GM12878 (cell line): ENCODE data around the gene MLLT3. TPM values are rescaled to one million over a fixed set of nuclear protein-coding genes. Genes with fewer than 3 reads are reported as not detected.

Source experiments
- ATAC-seq: fragments of 200-7000 bp; cut with Tn5 transposase; 3 replicates; pipeline ENCODE4 v1.9.1; 2020; ENCODE audit warnings: mild to moderate bottlenecking, moderate library complexity
- BruUV-seq: library from RNA; stranded (reverse); fragments of 400-500 nt; replicated peaks from 2 replicates; lab custom pipeline; 2021; lab: Mats Ljungman, UMichigan
- CTCF ChIA-PET: fragments of 300-600 bp; sonication (Branson Sonifier 250); formaldehyde crosslinking; extraction: SDS; loops from one replicate; lab custom pipeline; 2021; ENCODE audit warnings: inconsistent platforms; lab: Yijun Ruan, JAX
- POLR2A ChIA-PET: fragments of 350-600 bp; formaldehyde crosslinking; extraction: SDS; loops from one replicate; lab custom pipeline; 2021; ENCODE audit warnings: inconsistent platforms; lab: Charles Lee
- RAD21 ChIA-PET: fragments of 300-600 bp; sonication (Branson Sonifier 250); formaldehyde crosslinking; loops from one replicate; lab custom pipeline; 2023; ENCODE audit warnings: antibody characterized with exemption; ENCODE audit not compliant: unreplicated experiment; lab: Charles Lee
- SMC1A ChIA-PET: fragments of 300-600 bp; sonication (Branson Sonifier 250); formaldehyde crosslinking; loops from one replicate; lab custom pipeline; 2023; ENCODE audit not compliant: unreplicated experiment, uncharacterized antibody; lab: Charles Lee
- DNase-seq: peaks from one replicate; pipeline ENCODE4 v3.0.0-alpha.2; 2011; ENCODE audit warnings: low read depth, low spot score
- FAIRE-seq: peaks from 3 replicates; lab custom pipeline; 2011; peaks lifted over from hg19 to GRCh38; lab: Jason Lieb, UNC
- H2AFZ ChIP-seq: 2 replicates; pipeline ENCODE4 v1.6.0; 2011; ENCODE audit warnings: low read depth, low read length, control low read depth; ENCODE audit not compliant: control insufficient read depth
- H3K27ac ChIP-seq: 2 replicates; pipeline ENCODE4 v1.5.1; 2011; ENCODE audit warnings: control low read depth; ENCODE audit not compliant: control insufficient read depth, insufficient read depth
- H3K27me3 ChIP-seq, 2 experiments: replicated peaks in 1 of 2; 2 replicates each; pipeline versions ENCODE4 v1.6.0 to v1.6.1; 2011; ENCODE audit warnings: low read length in 1 of 2; ENCODE audit not compliant: control insufficient read depth in 2 of 2, insufficient read depth in 2 of 2
- H3K36me3 ChIP-seq, 2 experiments: 2 replicates each; pipeline ENCODE4 v1.5.1; 2011; ENCODE audit warnings: low read length in 1 of 2; ENCODE audit not compliant: control insufficient read depth in 2 of 2, insufficient read depth in 2 of 2
- H3K4me1 ChIP-seq: 2 replicates; pipeline ENCODE4 v1.6.1; 2011; ENCODE audit warnings: mild to moderate bottlenecking, low read length, moderate library complexity, mixed read lengths; ENCODE audit not compliant: control insufficient read depth, insufficient read depth
- H3K4me2 ChIP-seq: 2 replicates; pipeline ENCODE4 v1.6.0; 2011; ENCODE audit warnings: control low read depth; ENCODE audit not compliant: control insufficient read depth, insufficient read depth
- H3K4me3 ChIP-seq: fragments of 200-600 bp; sonication (generic); 2 replicates; pipeline ENCODE4 v1.5.1; 2016
- H3K79me2 ChIP-seq: 2 replicates; pipeline ENCODE4 v1.6.0; 2011; ENCODE audit warnings: low read length; ENCODE audit not compliant: control insufficient read depth, insufficient read depth
- H3K9ac ChIP-seq: 2 replicates; pipeline ENCODE4 v1.8.0; 2011; ENCODE audit warnings: low read length, control low read depth, mixed read lengths; ENCODE audit not compliant: control insufficient read depth, insufficient read depth
- H3K9me3 ChIP-seq: replicated peaks from 3 replicates; pipeline ENCODE4 v1.5.1; 2011; ENCODE audit warnings: mild to moderate bottlenecking, low read length; ENCODE audit not compliant: control insufficient read depth, insufficient read depth
- H4K20me1 ChIP-seq: 2 replicates; pipeline ENCODE4 v1.6.0; 2011; ENCODE audit not compliant: control insufficient read depth, insufficient read depth
- CBFB ChIP-seq: IDR thresholded peaks from 2 replicates; pipeline ENCODE4 v1.6.1; 2016; ENCODE audit warnings: antibody characterized with exemption, low read depth
- CBX5 ChIP-seq: sonication (generic); IDR thresholded peaks from 2 replicates; pipeline ENCODE4 v1.6.1; 2016; ENCODE audit warnings: low read depth, moderate library complexity, mild to moderate bottlenecking, inconsistent platforms
- CHD4 ChIP-seq: fragments of 200-600 bp; sonication (generic); IDR thresholded peaks from 2 replicates; pipeline ENCODE4 v1.6.1; 2016; ENCODE audit warnings: mild to moderate bottlenecking
- NR2C2 ChIP-seq: IDR thresholded peaks from 2 replicates; pipeline ENCODE4 v1.6.1; 2011; ENCODE audit warnings: borderline replicate concordance, low read depth; ENCODE audit not compliant: control insufficient read depth, insufficient read length
- SIX5 ChIP-seq: IDR thresholded peaks from 2 replicates; pipeline ENCODE4 v1.6.1; 2011; ENCODE audit warnings: mild to moderate bottlenecking, low read depth, low read length, moderate library complexity; ENCODE audit not compliant: severe bottlenecking
- SREBF2 ChIP-seq: IDR thresholded peaks from 2 replicates; pipeline ENCODE4 v1.6.1; 2012; ENCODE audit warnings: mild to moderate bottlenecking, low read length
- TARDBP ChIP-seq: IDR thresholded peaks from 2 replicates; pipeline ENCODE4 v1.6.1; 2016; ENCODE audit warnings: borderline replicate concordance
- WRNIP1 ChIP-seq: IDR thresholded peaks from 2 replicates; pipeline ENCODE4 v1.6.1; 2011; ENCODE audit warnings: low read depth, low read length, improper control_type of control experiment, borderline replicate concordance
- ZNF274 ChIP-seq: IDR thresholded peaks from one replicate; pipeline ENCODE4 v1.8.0; 2011; ENCODE audit not compliant: insufficient read length, insufficient read depth
- WGBS: methylation state at CpG from one replicate; pipeline ENCODE4 v1.1.6; 2016; ENCODE audit warnings: low lambda C conversion rate; ENCODE audit not compliant: insufficient replicate concordance, insufficient coverage; ENCODE audit errors: missing lambda C conversion rate; 5-methylcytosine and 5-hydroxymethylcytosine counted together
- in situ Hi-C: fragments of 300-500 bp; cut with MboI; formaldehyde crosslinking; loops from 9 replicates; pipeline ENCODE4 v1.14.3; 2018; ENCODE audit warnings: mixed read lengths
- intact Hi-C: fragments of 100-400 bp; cut with micrococcal nuclease; formaldehyde crosslinking; loops from one replicate; pipeline ENCODE4 v1.14.2; 2022; ENCODE audit not compliant: unreplicated experiment
- polyA plus RNA-seq, 11 experiments: library from polyadenylated mRNA; depleted of rRNA in 4 of 11; unstranded in 6 of 11; stranded (reverse) in 5 of 11; fragments of >200 nt; fragmentation: Nextera tagmentation in 4 of 11; fragmentation: Illumina TruSeq in 1 of 11; extraction: Ambion mirVana in 4 of 11; extraction: Trizol in 1 of 11; gene quantifications; 1 replicate in 1 of 11; 2 replicates in 10 of 11; pipeline versions ENCODE4 v1.2.1 to v1.2.3, GENCODE V29; 2011 to 2016; ENCODE audit warnings: inconsistent platforms in 2 of 11, missing spikeins in 2 of 11, low read depth in 1 of 11
- total RNA-seq, 4 experiments: library from RNA; depleted of rRNA in 3 of 4; stranded (reverse); fragments of >200 nt in 3 of 4; fragmentation: Illumina TruSeq in 1 of 4; extraction: Trizol in 1 of 4; gene quantifications; 2 replicates each; pipeline versions ENCODE4 v1.2.1 to v1.2.3, GENCODE V29; 2013 to 2021
- TF ChIP-seq, protein P1 (sequence below): IDR thresholded peaks from 2 replicates; pipeline ENCODE4 v1.6.1; 2011; ENCODE audit warnings: low read depth, low read length, improper control_type of control experiment, borderline replicate concordance
- TF ChIP-seq, protein P2 (sequence below): fragments of 450-650 bp; formaldehyde crosslinking; IDR thresholded peaks from 2 replicates; pipeline ENCODE4 v1.4.0; 2020; ENCODE audit warnings: mild to moderate bottlenecking, moderate library complexity
- TF ChIP-seq, protein P3 (sequence below): IDR thresholded peaks from 2 replicates; pipeline ENCODE4 v1.6.1; 2011; ENCODE audit warnings: borderline replicate concordance, low read depth, mild to moderate bottlenecking, moderate library complexity, low read length; ENCODE audit not compliant: insufficient read depth, poor library complexity, severe bottlenecking

Gene MLLT3
- total and polyA plus RNA-seq, 10 of the 15 experiments (the other 5 are each of a cell fraction or from before 2014, with no cell fraction given), result 17.7 to 72.3 (median 35.6) TPM

DNA sequence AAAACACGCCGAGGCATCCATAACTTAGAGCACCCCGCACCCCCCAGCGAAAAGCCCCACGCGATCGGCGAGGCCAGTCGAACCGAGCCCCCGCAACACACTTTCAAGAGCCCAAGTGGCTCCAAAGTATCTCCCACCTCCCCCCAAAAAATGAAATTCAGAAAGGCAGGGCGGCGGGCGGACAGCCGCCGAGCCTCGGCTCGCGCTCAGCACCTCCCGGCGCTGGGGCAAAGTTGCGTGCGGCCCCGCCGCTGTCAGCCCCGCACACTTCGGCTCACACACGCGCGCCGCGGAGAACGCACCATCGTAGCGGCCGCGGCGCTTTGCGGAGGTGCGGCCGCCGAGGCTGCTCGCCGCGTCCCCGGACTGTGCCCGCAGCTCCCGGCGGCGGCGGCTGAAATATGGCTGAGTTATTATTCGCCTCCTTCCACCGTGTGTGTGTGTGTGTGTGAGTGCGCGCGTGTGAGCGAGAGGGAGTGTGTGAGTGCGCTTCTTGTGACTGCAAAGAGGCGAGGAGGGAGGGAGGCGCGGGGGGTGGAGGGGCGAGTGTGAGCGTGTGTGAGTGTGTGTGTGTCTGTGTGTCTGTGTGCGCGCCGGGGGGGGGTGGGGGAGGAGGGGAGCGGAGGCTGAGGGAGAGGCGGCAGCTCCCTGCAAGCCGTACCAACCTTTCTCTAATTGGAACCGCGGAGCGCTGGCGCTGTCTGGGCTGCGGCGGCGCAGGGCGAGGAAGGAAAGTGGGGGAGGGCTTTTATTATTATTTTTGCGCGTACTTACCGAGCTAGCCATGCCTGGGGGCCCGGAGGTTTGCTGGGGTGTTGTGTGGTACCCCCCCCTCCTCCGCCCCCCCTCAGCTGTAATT lies 599 bp downstream of the MLLT3 start (continued):
- TF ChIP-seq NR2C2, result no peak
- no peak for TF ChIP-seq WRNIP1
- TF ChIP-seq, protein P1, sequence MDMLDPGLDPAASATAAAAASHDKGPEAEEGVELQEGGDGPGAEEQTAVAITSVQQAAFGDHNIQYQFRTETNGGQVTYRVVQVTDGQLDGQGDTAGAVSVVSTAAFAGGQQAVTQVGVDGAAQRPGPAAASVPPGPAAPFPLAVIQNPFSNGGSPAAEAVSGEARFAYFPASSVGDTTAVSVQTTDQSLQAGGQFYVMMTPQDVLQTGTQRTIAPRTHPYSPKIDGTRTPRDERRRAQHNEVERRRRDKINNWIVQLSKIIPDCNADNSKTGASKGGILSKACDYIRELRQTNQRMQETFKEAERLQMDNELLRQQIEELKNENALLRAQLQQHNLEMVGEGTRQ, result no peak
- TF ChIP-seq SREBF2, result no peak
- no peak for TF ChIP-seq ZNF274
- no peak for TF ChIP-seq CHD4
- TF ChIP-seq CBX5, result no peak; the same call in 1 of the 2 replicates

DNA sequence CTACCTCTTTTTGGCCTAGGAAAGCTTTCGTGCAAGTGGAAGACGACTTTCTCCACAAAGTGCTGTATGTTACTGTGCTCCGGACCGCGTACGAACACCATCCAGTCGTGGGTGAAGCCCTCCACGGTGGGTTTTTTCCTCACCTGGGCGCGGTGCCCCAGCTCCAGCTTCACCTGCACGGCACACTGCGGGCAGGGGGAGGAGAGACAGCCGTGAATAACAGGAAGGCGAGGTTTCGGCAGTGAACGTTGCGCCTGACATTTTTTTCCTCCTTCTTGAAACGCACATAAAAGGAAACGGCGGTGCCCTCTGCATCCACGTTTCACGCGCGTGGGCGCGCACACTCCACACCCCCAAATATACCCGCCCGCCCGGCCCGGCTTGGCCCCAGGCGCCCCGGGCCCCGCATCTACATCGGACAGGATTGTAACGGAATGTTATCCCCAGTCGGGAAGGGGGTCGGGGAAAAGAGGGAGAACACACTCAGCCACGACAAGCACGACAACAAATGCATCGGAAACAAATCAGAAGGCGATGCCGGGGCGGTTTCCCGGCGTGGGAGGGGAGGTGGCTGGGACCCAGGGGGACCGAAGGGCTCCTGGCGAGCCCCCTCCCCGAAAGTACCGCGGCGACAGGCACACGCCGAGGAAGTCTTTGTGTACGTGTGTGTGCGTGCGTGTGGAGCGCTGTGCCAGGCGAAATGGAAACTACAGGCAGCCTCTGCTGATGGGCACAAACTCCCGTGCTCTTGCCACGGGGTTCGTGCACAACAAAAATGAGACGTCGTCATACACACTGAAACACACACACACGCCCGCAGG lies 1.4 kb downstream of the MLLT3 start:
- intact Hi-C loops, result loop anchor here (5.0 kb wide), 5 partner anchors 39 to 261 kb away; no protein-coding TSS in a partner anchor
- H3K79me2 ChIP-seq, result peaks cover 62% of the 10 kb centered on the region
- no peaks in the 10 kb centered on the region for H3K4me1 ChIP-seq
- no TSS peak for BruUV-seq
- SMC1A ChIA-PET, result interaction anchor here (1.3 to 8.0 kb wide), 4 partner anchors 12 to 195 kb away, joined by 3 to 68 read pairs (median 22); no protein-coding TSS in a partner anchor
- under 1% methylated on average over 61 of the region's 65 CpGs for WGBS
- RAD21 ChIA-PET, result interaction anchor here (1.0 to 7.4 kb wide), 6 partner anchors 15 to 320 kb away, joined by 3 to 104 read pairs (median 34); partner anchors contain the start of gene FOCAD
- no peaks in the 10 kb centered on the region for H3K9me3 ChIP-seq
- peak overlapping the region; percentile 84 for H3K4me2 ChIP-seq
- in situ Hi-C loops, result no loop called here
- peak overlapping the region; percentile 80 for H3K27ac ChIP-seq
- peak overlapping the region; percentile 87 for H3K4me3 ChIP-seq
- peak overlapping the region; percentile 91 for H3K9ac ChIP-seq
- no peaks in the 10 kb centered on the region for H4K20me1 ChIP-seq
- ATAC-seq (no peak), DNase-seq (no peak), FAIRE-seq (no peak)
- no peaks in the 10 kb centered on the region; a peak in 1 of 4 replicates for H3K36me3 ChIP-seq
- CTCF ChIA-PET, result interaction anchor here (1.2 to 7.8 kb wide), 8 partner anchors 7 to 265 kb away, joined by 5 to 114 read pairs (median 16); no protein-coding TSS in a partner anchor
- POLR2A ChIA-PET, result interaction anchor here (2.0 to 3.3 kb wide), 4 partner anchors 11 to 16 kb away, joined by 6 to 25 read pairs (median 11); no protein-coding TSS in a partner anchor
- no peaks in the 10 kb centered on the region for H3K27me3 ChIP-seq
- H2AFZ ChIP-seq, result peak overlapping the region; percentile 82
- TF ChIP-seq, protein P2, sequence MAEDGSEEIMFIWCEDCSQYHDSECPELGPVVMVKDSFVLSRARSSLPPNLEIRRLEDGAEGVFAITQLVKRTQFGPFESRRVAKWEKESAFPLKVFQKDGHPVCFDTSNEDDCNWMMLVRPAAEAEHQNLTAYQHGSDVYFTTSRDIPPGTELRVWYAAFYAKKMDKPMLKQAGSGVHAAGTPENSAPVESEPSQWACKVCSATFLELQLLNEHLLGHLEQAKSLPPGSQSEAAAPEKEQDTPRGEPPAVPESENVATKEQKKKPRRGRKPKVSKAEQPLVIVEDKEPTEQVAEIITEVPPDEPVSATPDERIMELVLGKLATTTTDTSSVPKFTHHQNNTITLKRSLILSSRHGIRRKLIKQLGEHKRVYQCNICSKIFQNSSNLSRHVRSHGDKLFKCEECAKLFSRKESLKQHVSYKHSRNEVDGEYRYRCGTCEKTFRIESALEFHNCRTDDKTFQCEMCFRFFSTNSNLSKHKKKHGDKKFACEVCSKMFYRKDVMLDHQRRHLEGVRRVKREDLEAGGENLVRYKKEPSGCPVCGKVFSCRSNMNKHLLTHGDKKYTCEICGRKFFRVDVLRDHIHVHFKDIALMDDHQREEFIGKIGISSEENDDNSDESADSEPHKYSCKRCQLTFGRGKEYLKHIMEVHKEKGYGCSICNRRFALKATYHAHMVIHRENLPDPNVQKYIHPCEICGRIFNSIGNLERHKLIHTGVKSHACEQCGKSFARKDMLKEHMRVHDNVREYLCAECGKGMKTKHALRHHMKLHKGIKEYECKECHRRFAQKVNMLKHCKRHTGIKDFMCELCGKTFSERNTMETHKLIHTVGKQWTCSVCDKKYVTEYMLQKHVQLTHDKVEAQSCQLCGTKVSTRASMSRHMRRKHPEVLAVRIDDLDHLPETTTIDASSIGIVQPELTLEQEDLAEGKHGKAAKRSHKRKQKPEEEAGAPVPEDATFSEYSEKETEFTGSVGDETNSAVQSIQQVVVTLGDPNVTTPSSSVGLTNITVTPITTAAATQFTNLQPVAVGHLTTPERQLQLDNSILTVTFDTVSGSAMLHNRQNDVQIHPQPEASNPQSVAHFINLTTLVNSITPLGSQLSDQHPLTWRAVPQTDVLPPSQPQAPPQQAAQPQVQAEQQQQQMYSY (CRISPR knock-in tag), result no peak
- TF ChIP-seq SIX5, result no peak
- TF ChIP-seq TARDBP, result no peak
- no peak for TF ChIP-seq CBFB
- TF ChIP-seq, protein P3, sequence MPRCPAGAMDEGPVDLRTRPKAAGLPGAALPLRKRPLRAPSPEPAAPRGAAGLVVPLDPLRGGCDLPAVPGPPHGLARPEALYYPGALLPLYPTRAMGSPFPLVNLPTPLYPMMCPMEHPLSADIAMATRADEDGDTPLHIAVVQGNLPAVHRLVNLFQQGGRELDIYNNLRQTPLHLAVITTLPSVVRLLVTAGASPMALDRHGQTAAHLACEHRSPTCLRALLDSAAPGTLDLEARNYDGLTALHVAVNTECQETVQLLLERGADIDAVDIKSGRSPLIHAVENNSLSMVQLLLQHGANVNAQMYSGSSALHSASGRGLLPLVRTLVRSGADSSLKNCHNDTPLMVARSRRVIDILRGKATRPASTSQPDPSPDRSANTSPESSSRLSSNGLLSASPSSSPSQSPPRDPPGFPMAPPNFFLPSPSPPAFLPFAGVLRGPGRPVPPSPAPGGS, result no peak
